Left cardiac atrium (tissue), 4 donors: Measurements from ENCODE around the gene RNU1-4. TPM values are rescaled to one million over a fixed set of nuclear protein-coding genes. Genes with fewer than 3 reads are reported as not detected.
"Not testable (repeated sequence)": the region's sequence is repeated elsewhere in the genome, so short reads cannot be mapped to it uniquely, and the experiment has no call there.

Experiments used
- ATAC-seq, 2 donors: fragments of 200-7000 bp; cut with Tn5 transposase; one replicate each; pipeline ENCODE4 v1.9.1; 2020; ENCODE audit warnings: mild to moderate bottlenecking in 2 of 2, moderate library complexity in 2 of 2
- DNase-seq: peaks from one replicate; pipeline ENCODE4 v3.0.0-alpha.2; 2020
- intact Hi-C, 2 donors: fragments of 100-400 bp; cut with DNase I; formaldehyde crosslinking; loops; one replicate each; pipeline versions ENCODE4 v1.14.1 to v1.15.1; 2022 to 2023
- total RNA-seq, 2 donors: library from RNA; stranded (reverse); fragmentation: NEBNext Ultra II Directional; extraction: Animal tissue kit (Norgen Biotek cat#: 25700); gene quantifications; one replicate each; pipeline ENCODE4 v1.2.1, GENCODE V29; 2021
- donor health status: DM: no; HTN: yes; CAD: no.
- donor health status: DM: no; HTN: yes; CAD: no; lungs with severe emphysema.
- donor health status: DM: yes; HTN: yes; CAD: no.
- donor health status: Dilated cardiomyopathy.

The RNU1-4 gene
- total RNA-seq, 2 donors from 2014 or later: 5,988 to 15,401 TPM

- peak in 1 of 2 donors; percentile 18 for ATAC-seq
- intact Hi-C loops: not testable (repeated sequence)
Observed at GRCh38 chr1:16759041-16759493, 18.8 kb downstream of the RNU1-4 start.

GRCh38 chr1:16759650-16760455 is 19.5 kb downstream of the RNU1-4 start:
- intact Hi-C loops, DNase-seq: not testable (repeated sequence)
- ATAC-seq: peak; percentile 12 to 62

More at GRCh38 chr1:16759041-16759493, 18.8 kb downstream of the RNU1-4 start:
- not testable (repeated sequence) for DNase-seq

GRCh38 chr1:16760456-16760765 is 20.1 kb downstream of the RNU1-4 start:
- intact Hi-C loops, DNase-seq, ATAC-seq: not testable (repeated sequence)

- DNase-seq, intact Hi-C loops, ATAC-seq: not testable (repeated sequence)
Observed at GRCh38 chr1:16760801-16761200, 20.5 kb downstream of the RNU1-4 start.

- intact Hi-C loops, DNase-seq: not testable (repeated sequence)
- peak in 1 of 2 donors; percentile 4 for ATAC-seq
Observed at GRCh38 chr1:16764248-16764819, 24.0 kb downstream of the RNU1-4 start.

- ATAC-seq: peak; percentile 38 to 53
- DNase-seq, intact Hi-C loops: not testable (repeated sequence)
Observed at GRCh38 chr1:16764820-16765655, 24.7 kb downstream of the RNU1-4 start.

GRCh38 chr1:16765731-16766605 is 25.7 kb downstream of the RNU1-4 start:
- DNase-seq (peak; percentile 52), ATAC-seq (peak; percentile 55 to 75)
- intact Hi-C loops: not testable (repeated sequence)

GRCh38 chr1:16766689-16767256 is 26.5 kb downstream of the RNU1-4 start:
- intact Hi-C loops, ATAC-seq, DNase-seq: not testable (repeated sequence)

GRCh38 chr1:16770139-16770759 is 29.9 kb downstream of the RNU1-4 start:
- intact Hi-C loops, ATAC-seq, DNase-seq: not testable (repeated sequence)

- DNase-seq, ATAC-seq, intact Hi-C loops: not testable (repeated sequence)
Observed at GRCh38 chr1:16770896-16771446, 30.7 kb downstream of the RNU1-4 start.

- intact Hi-C loops: not testable (repeated sequence)
- ATAC-seq (peak; percentile 36 to 54), DNase-seq (peak; percentile 52)
Observed at GRCh38 chr1:16772275-16773204, 32.2 kb downstream of the RNU1-4 start.

- ATAC-seq: peak in 1 of 2 donors; percentile 27
- intact Hi-C loops, DNase-seq: not testable (repeated sequence)
Observed at GRCh38 chr1:16773205-16773596, 32.9 kb downstream of the RNU1-4 start.

- DNase-seq, ATAC-seq, intact Hi-C loops: not testable (repeated sequence)
Observed at GRCh38 chr1:16773723-16774122, 33.4 kb downstream of the RNU1-4 start.

GRCh38 chr1:16774773-16775172 is 34.5 kb downstream of the RNU1-4 start:
- ATAC-seq, intact Hi-C loops, DNase-seq: not testable (repeated sequence)

GRCh38 chr1:16775290-16775689 is 35.0 kb downstream of the RNU1-4 start:
- DNase-seq, ATAC-seq, intact Hi-C loops: not testable (repeated sequence)

- DNase-seq, ATAC-seq, intact Hi-C loops: not testable (repeated sequence)
Observed at GRCh38 chr1:16776248-16776647, 35.9 kb downstream of the RNU1-4 start.
